GM18909 (cell line): ENCODE data around the gene UFSP1.

Experiments used
- ATAC-seq: cut with Tn5 transposase; IDR thresholded peaks from one replicate; pipeline ENCODE4 v1.9.1; 2021; ENCODE audit warnings: mild to moderate bottlenecking; ENCODE audit not compliant: unreplicated experiment, poor library complexity

Gene UFSP1

GRCh38 chr7:100896732-100897608, 7.5 kb upstream of the UFSP1 start:
- no peak for ATAC-seq

DNA sequence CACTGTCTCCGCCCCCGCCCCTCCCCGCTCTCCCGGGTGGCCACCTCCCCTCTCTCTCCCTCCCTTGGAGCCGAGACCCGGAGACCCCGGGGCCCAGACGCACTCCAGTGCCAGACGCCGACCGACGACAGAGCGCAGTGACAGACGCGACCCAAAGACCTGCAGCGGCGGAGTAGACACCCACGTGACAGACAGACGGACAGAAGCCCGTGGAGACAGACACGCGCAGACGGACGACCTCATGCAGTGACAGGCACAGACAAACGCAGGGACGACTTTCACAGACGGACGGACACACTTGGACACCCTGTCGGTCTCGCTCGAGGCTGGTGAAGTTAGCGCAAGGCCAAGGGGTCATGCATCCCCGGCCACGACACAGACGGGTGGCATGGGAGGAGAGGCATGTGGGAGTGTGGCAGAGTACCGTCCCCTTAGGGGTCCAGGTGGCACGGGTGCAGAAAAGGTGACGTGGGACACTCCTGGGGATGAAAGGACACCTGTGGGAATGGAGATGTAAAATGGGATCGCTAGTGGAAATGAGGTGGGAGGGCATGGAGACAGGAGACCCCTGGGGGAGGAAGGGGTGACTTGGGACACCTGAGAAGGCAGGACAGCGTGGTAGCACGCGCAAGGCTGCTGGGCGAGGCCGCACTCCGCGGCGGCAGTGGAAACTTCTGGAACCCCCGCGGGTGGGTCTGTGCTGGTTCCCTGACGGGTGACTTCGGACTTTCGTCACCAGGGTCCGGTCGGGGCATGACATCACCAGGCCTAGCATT, 6.6 kb upstream of the UFSP1 start:
- ATAC-seq = no peak

DNA sequence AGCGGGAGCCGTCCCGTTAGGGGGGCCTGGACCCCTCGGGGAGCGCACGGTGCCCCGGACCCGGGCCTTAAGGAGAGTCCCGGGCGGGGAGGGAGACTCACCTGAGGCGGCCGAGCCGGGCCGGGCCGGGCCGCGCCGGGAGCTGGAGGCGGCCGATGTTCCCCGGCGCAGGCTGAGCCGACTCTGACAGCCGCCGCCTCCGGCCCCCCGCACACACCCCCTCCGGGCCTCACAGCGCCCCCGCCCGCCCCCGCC, 6.1 kb upstream of the UFSP1 start, which contains the start of gene ACHE:
TSS of gene ACHE (minus strand) at position 188 of the 255 bp plus-strand sequence. CDS start 1,656 bp downstream, outside the sequence.
- ATAC-seq = no peak

DNA sequence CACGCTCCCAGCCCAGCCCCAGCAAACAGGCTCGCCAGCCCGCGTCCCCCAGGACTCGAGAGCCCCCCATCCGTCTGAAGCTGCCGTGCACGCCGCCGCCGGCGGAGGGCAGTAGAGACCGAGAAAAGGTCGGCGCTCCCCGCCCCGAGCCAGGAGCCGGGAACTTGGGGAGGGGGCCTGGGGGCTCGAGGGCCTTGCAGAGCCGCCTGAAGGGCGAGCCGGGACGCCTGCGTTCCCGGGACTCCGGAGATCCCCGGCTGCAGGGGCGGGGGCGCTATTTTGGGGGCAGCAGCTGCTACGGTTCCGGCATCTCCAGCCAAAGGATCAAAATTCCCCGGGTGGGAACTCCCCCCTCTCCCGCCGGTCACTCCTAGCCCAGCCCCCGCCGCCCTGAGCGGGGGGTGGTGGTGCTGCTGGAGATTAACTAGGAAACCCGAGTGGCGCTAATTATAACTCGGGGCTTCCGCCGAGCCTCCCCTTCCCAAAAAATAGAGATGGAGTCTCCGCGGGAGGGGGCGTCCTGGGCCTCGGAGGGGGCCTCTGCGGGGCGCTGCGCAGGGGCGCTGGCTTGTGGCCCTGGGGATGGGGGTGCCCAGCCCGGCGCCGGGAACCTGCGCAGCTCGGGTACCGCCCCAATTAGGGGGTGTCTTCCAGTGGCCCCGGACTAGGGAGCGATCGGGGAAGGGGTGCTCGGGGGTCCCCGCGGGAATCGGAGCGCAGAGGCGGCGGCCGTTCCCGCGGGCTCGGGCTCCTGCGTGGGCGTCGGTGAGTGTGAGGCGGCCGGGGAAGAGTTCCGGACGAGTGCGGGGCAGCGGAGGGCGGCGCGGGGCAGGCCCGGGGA, 5.6 kb upstream of the UFSP1 start:
- ATAC-seq = no peak

- no peak for ATAC-seq
Measured at GRCh38 chr7:100893910-100894721, 4.6 kb upstream of the UFSP1 start.

GRCh38 chr7:100893318-100893895, 3.9 kb upstream of the UFSP1 start:
- ATAC-seq = no peak

- no peak for ATAC-seq
Measured at GRCh38 chr7:100892364-100893317, 3.1 kb upstream of the UFSP1 start.

DNA sequence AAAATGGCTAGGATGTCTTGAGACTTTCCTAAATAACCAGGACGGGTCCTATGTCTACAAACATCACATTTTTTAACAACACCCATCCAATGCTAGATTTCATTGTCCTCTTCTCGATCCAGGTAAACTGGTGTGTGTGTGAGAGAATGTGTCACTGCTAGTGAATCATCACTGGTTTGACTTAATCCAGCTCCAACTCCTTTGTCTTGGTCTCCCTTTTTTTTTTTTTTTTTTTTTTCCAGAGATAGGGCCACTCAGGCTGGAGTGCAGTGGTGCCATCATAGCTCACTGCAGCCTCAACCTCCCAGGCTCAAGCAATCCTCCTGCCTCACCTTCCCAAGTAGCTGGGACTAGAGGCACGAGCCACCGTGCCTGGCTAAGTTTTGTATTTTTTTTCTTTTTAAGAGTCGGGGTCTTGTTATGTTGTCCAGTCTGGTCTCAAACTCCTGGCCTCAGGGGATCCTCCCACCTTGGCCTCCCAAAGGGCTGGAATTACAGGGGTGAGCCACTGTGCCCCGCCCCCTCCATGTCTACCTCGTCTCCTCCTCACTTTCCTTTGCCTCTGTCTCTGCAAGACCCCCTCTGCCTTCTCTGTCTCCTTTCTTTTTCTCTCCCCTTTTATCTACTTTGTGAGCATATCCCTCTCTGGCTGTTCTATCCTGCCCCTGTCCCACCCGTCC, 2.2 kb upstream of the UFSP1 start:
- no peak for ATAC-seq

- ATAC-seq = no peak
Measured at GRCh38 chr7:100890653-100891567, 1.4 kb upstream of the UFSP1 start.

- no peak for ATAC-seq
Measured at GRCh38 chr7:100888291-100888987, 1.1 kb downstream of the UFSP1 start.

DNA sequence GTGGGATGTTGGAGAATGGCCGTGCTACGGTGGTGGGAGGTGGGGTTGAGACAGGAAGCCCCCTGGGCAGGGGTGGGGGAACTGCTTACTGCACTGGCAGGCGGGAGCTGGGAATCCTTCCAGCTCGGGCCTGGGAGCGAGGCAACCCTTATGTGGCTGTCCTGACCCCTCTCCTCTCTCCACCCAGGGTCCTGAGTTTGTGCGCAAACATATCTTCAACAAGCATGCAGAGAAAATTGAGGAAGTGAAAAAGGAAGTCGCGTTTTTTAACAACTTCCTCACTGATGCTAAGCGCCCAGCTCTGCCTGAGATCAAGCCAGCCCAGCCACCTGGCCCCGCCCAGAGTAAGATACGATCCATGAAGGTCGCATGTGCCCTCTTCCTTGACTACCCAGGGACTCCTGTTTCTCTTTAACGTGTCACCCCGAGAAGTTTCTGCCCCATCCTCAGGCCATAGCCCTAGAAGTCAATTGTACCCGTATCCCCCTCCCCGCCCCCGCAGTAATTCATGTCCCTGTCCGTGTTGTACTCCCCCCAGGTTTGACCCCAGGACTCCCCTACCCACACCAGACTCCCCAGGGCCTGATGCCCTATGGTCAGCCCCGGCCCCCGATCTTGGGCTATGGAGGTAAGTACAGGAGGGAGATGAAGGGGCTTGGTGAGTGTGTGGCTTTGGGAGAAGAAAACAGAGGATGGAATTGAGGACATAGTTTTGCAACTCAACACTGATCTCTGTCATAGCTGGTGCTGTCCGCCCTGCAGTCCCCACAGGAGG, 1.8 kb downstream of the UFSP1 start:
- ATAC-seq = peak; percentile 37

GRCh38 chr7:100886936-100887515, 2.5 kb downstream of the UFSP1 start:
- no peak for ATAC-seq

GRCh38 chr7:100886142-100886935, 3.2 kb downstream of the UFSP1 start:
- no peak for ATAC-seq

DNA sequence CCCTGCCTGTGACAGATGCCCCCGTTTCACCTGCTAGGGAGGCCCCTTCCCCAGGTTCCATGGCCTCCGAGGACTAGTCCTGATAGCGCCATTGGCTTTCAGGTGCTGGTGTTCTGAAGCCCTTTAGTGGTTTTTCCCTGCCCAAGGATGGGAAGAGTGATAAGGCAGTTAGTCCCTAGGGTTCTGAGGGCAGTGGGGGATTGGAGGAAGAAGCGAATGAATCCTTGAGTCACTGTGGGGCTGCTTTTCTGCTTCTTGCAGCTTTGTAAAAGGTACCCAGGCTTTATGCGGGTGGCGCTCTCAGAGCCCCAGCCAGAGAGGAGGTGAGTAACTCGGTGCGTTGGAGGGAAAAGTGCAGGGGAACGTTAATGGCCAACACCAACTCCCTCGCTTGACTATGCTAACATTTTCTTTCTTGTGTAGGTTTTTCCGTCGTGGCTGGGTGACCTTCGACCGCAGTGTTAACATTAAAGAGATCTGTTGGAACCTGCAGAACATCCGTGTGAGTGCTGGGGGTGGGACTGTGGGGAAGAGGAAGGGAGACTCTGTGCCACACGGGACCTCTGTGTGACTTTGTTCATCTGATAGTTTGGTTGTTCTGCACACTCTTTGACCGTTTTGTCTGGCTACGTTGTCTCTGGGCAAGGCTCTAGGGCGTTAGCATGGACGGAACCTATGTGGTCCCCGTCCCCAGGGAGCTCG, 3.9 kb downstream of the UFSP1 start:
- no peak for ATAC-seq
